NT2/D1 (cell line): ENCODE data around the gene BIRC3.

Experiments
- SUZ12 ChIP-seq: IDR thresholded peaks from 2 replicates; pipeline ENCODE4 v1.6.1; 2011; ENCODE audit not compliant: insufficient read length, insufficient read depth; ENCODE audit errors: extremely low read depth
- ZNF274 ChIP-seq: IDR thresholded peaks from 2 replicates; pipeline ENCODE4 v1.6.1; 2011; ENCODE audit warnings: mild to moderate bottlenecking, low read depth, low read length

- TF ChIP-seq SUZ12: no peak
- TF ChIP-seq ZNF274: no peak
Measured at GRCh38 chr11:102289592-102289991, 27.7 kb upstream of the BIRC3 start.
